IMR-90 (cell line): ENCODE results near the gene STRIP2. TPM values are rescaled to one million over a fixed set of nuclear protein-coding genes. Genes with fewer than 3 reads are reported as not detected.
"Not testable (repeated sequence)": the region's sequence is repeated elsewhere in the genome, so short reads cannot be mapped to it uniquely, and the experiment has no call there.

ENCODE experiments used
- ATAC-seq: fragments of 200-7000 bp; cut with Tn5 transposase; 2 replicates; pipeline ENCODE4 v1.9.1; 2020; ENCODE audit warnings: low read depth, mild to moderate bottlenecking, moderate library complexity
- BruUV-seq: library from RNA; stranded (reverse); fragments of 400-500 nt; replicated peaks from 2 replicates; lab custom pipeline; 2021; lab: Mats Ljungman, UMichigan
- CTCF ChIA-PET: fragments of 300-600 bp; formaldehyde crosslinking; extraction: SDS; loops from one replicate; lab custom pipeline; 2021; ENCODE audit warnings: antibody characterized with exemption; lab: Yijun Ruan, JAX
- POLR2A ChIA-PET: fragments of 300-600 bp; sonication (Branson Sonifier 250); formaldehyde crosslinking; loops from one replicate; lab custom pipeline; 2022; ENCODE audit warnings: antibody characterized with exemption; ENCODE audit not compliant: unreplicated experiment; lab: Charles Lee
- DNase-seq: peaks from one replicate; pipeline ENCODE4 v3.0.0; 2013
- H2AFZ ChIP-seq: replicated peaks from 2 replicates; pipeline ENCODE3; 2013; ENCODE audit warnings: low read length, mild to moderate bottlenecking; ENCODE audit not compliant: poor library complexity
- H2AK5ac ChIP-seq: 2 replicates; pipeline ENCODE4 v1.6.1; 2013; ENCODE audit warnings: low read depth, low read length, inconsistent platforms
- H2AK9ac ChIP-seq: replicated peaks from 2 replicates; pipeline ENCODE3; 2013; ENCODE audit warnings: mild to moderate bottlenecking, low read depth, low read length, moderate library complexity; ENCODE audit not compliant: poor library complexity
- H2BK120ac ChIP-seq: 2 replicates; pipeline ENCODE4 v1.6.1; 2013; ENCODE audit warnings: low read depth, low read length, inconsistent platforms
- H2BK15ac ChIP-seq: 3 replicates; pipeline ENCODE4 v1.6.1; 2013; ENCODE audit warnings: low read depth, low read length, inconsistent platforms
- H2BK20ac ChIP-seq: 2 replicates; pipeline ENCODE4 v1.6.1; 2013; ENCODE audit warnings: low read depth, mild to moderate bottlenecking, inconsistent platforms, low read length, moderate library complexity
- H2BK5ac ChIP-seq: 2 replicates; pipeline ENCODE4 v1.6.1; 2013; ENCODE audit warnings: mild to moderate bottlenecking, low read depth, low read length, inconsistent platforms; ENCODE audit not compliant: poor library complexity, severe bottlenecking
- H3K14ac ChIP-seq: replicated peaks from 2 replicates; pipeline ENCODE4 v1.6.1; 2013; ENCODE audit warnings: low read depth, low read length, inconsistent platforms
- H3K18ac ChIP-seq: 2 replicates; pipeline ENCODE4 v1.6.1; 2013; ENCODE audit warnings: low read depth, low read length, control low read depth
- H3K23ac ChIP-seq: 2 replicates; pipeline ENCODE4 v1.6.1; 2013; ENCODE audit warnings: low read depth, low read length, inconsistent platforms
- H3K27ac ChIP-seq: 2 replicates; pipeline ENCODE4 v1.5.1; 2013; ENCODE audit warnings: mild to moderate bottlenecking, control low read depth, low read length; ENCODE audit not compliant: insufficient read depth
- H3K27me3 ChIP-seq: 2 replicates; pipeline ENCODE4 v1.6.1; 2013; ENCODE audit warnings: low read length; ENCODE audit not compliant: control insufficient read depth, insufficient read depth
- H3K36me3 ChIP-seq: 2 replicates; pipeline ENCODE4 v1.6.1; 2013; ENCODE audit warnings: low read length, mixed read lengths; ENCODE audit not compliant: control insufficient read depth, insufficient read depth
- H3K4ac ChIP-seq: 2 replicates; pipeline ENCODE4 v1.6.1; 2013; ENCODE audit warnings: low read depth, low read length, inconsistent platforms
- H3K4me1 ChIP-seq: 2 replicates; pipeline ENCODE4 v1.6.1; 2013; ENCODE audit warnings: low read length, mixed read lengths; ENCODE audit not compliant: control insufficient read depth, insufficient read depth
- H3K4me2 ChIP-seq: 2 replicates; pipeline ENCODE4 v1.6.1; 2013; ENCODE audit warnings: low read depth, mild to moderate bottlenecking, control low read depth, low read length, moderate library complexity
- H3K4me3 ChIP-seq: 2 replicates; pipeline ENCODE4 v1.5.1; 2013; ENCODE audit warnings: low read depth, mild to moderate bottlenecking, control low read depth, low read length, moderate library complexity; ENCODE audit not compliant: insufficient read depth
- H3K56ac ChIP-seq: 2 replicates; pipeline ENCODE4 v1.6.1; 2013; ENCODE audit warnings: low read length, inconsistent platforms; ENCODE audit not compliant: insufficient read depth; ENCODE audit errors: extremely low read depth
- H3K79me1 ChIP-seq, 2 experiments: 2 replicates each; pipeline ENCODE4 v1.6.1; 2013; ENCODE audit warnings: low read length in 2 of 2, inconsistent platforms in 1 of 2, low read depth in 1 of 2
- H3K9ac ChIP-seq: 2 replicates; pipeline ENCODE4 v1.6.1; 2013; ENCODE audit warnings: low read depth, low read length, control low read depth
- H3K9me1 ChIP-seq: 2 replicates; pipeline ENCODE4 v1.6.1; 2013; ENCODE audit warnings: low read length, inconsistent platforms; ENCODE audit not compliant: insufficient read depth
- H3K9me3 ChIP-seq: 2 replicates; pipeline ENCODE4 v1.6.1; 2013; ENCODE audit warnings: low read length; ENCODE audit not compliant: control insufficient read depth, insufficient read depth
- H4K20me1 ChIP-seq: 2 replicates; pipeline ENCODE4 v1.6.1; 2013; ENCODE audit warnings: low read length, inconsistent platforms; ENCODE audit not compliant: insufficient read depth
- H4K5ac ChIP-seq: 2 replicates; pipeline ENCODE4 v1.6.1; 2013; ENCODE audit warnings: mild to moderate bottlenecking, low read depth, low read length, control low read depth
- H4K8ac ChIP-seq, 2 experiments: 2 replicates each; pipeline ENCODE4 v1.6.1; 2013; ENCODE audit warnings: low read depth in 2 of 2, low read length in 2 of 2, control low read depth in 1 of 2, inconsistent platforms in 1 of 2
- H4K91ac ChIP-seq: 2 replicates; pipeline ENCODE4 v1.6.1; 2013; ENCODE audit warnings: low read depth, low read length, inconsistent platforms; ENCODE audit not compliant: insufficient read depth
- WGBS, 2 experiments: methylation state at CpG; one replicate each; pipeline versions ENCODE4 v1.1.5 to v1.1.7; 2013; ENCODE audit warnings: missing lambda C conversion rate in 2 of 2; ENCODE audit not compliant: insufficient read length in 1 of 2; ENCODE audit errors: extremely low coverage in 2 of 2; 5-methylcytosine and 5-hydroxymethylcytosine counted together
- dilution Hi-C: fragments of 300-500 bp; cut with HindIII; formaldehyde crosslinking; loops from one replicate; pipeline ENCODE4 v1.14.3; 2018; ENCODE audit warnings: low sequenced_read_pairs; ENCODE audit not compliant: unreplicated experiment
- in situ Hi-C: fragments of 300-500 bp; cut with MboI; formaldehyde crosslinking; loops from 3 replicates; pipeline ENCODE4 v1.14.3; 2019; ENCODE audit warnings: low sequenced_read_pairs, inconsistent platforms, mixed read lengths
- intact Hi-C: fragments of 100-400 bp; cut with micrococcal nuclease; formaldehyde crosslinking; loops from 2 replicates; pipeline ENCODE4 v1.10.0; 2022
- polyA plus RNA-seq, 3 experiments: library from polyadenylated mRNA; depleted of rRNA; stranded (reverse); fragments of >200 nt; gene quantifications; 2 replicates each; pipeline ENCODE4 v1.2.3, GENCODE V29; 2012; ENCODE audit warnings: low replicate concordance in 1 of 3
- total RNA-seq: library from RNA; depleted of rRNA; stranded (reverse); fragments of >200 nt; gene quantifications from 2 replicates; pipeline ENCODE4 v1.2.3, GENCODE V29; 2012

Gene STRIP2
- total and polyA plus RNA-seq, 2 of the 4 experiments (the other 2 are of a cell fraction), result 1.8 to 3.0 TPM

DNA sequence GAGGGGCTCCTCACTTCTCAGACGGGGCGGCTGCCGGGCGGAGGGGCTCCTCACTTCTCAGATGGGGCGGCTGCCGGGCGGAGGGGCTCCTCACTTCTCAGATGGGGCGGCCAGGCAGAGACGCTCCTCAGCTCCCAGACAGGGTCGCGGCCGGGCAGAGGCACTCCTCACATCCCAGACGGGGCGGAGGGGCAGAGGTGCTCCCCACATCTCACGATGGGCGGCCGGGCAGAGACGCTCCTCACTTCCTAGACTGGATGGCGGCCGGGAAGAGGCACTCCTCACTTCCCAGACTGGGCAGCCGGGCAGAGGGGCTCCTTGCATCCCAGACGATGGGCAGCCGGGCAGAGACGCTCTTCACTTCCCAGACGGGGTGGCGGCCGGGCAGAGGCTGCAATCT, 42.2 kb downstream of the STRIP2 start:
- H4K8ac ChIP-seq, H3K4ac ChIP-seq, H4K5ac ChIP-seq, H2BK5ac ChIP-seq, H3K27me3 ChIP-seq, BruUV-seq, H3K79me1 ChIP-seq, H3K4me1 ChIP-seq, intact Hi-C loops, H2BK15ac ChIP-seq, H3K56ac ChIP-seq, POLR2A ChIA-PET, H4K91ac ChIP-seq, H4K20me1 ChIP-seq, CTCF ChIA-PET, DNase-seq, H2BK20ac ChIP-seq, H3K4me2 ChIP-seq, H3K4me3 ChIP-seq, H3K36me3 ChIP-seq, H3K9me1 ChIP-seq, H2AFZ ChIP-seq, H2AK5ac ChIP-seq, dilution Hi-C loops, H3K27ac ChIP-seq, H3K9ac ChIP-seq, H2AK9ac ChIP-seq, ATAC-seq, H3K18ac ChIP-seq, H3K23ac ChIP-seq, H3K9me3 ChIP-seq, H3K14ac ChIP-seq, H2BK120ac ChIP-seq: not testable (repeated sequence)
- WGBS, 2 experiments, result 100% methylated on average over 2 of the region's 27 CpGs; no CpG with 5 or more reads in 1 of the 2 experiments
- in situ Hi-C loops, result loop anchor here (25.0 kb wide), 1 partner anchor 536 kb away; no protein-coding TSS in a partner anchor
